Embryonic facial prominence (tissue), 1 donor: ENCODE measurements around the gene PTPRE.

Source experiments
- DNase-seq: peaks from one replicate; pipeline ENCODE4 v3.0.0-alpha.2; 2016; ENCODE audit errors: extremely low spot score

PTPRE gene

GRCh38 chr10:127882801-127883459 lies 24.0 kb upstream of the PTPRE start:
- DNase-seq = no peak

GRCh38 chr10:127883516-127883915 lies 23.4 kb upstream of the PTPRE start:
- DNase-seq = no peak

GRCh38 chr10:127884501-127884900 lies 22.4 kb upstream of the PTPRE start:
- DNase-seq = no peak

- DNase-seq = no peak
These were observed 20.4 kb upstream of the PTPRE start for GRCh38 chr10:127886371-127887051.

GRCh38 chr10:127887541-127888415 lies 19.1 kb upstream of the PTPRE start:
- DNase-seq = no peak

- DNase-seq = no peak
These were observed 18.2 kb upstream of the PTPRE start for GRCh38 chr10:127888521-127889312.

- DNase-seq = no peak
These were observed 17.2 kb upstream of the PTPRE start for GRCh38 chr10:127889605-127890195.

- no peak for DNase-seq
These were observed 16.7 kb upstream of the PTPRE start for GRCh38 chr10:127890216-127890615.

GRCh38 chr10:127890832-127891334 lies 16.0 kb upstream of the PTPRE start:
- DNase-seq = no peak

GRCh38 chr10:127892743-127893142 lies 14.2 kb upstream of the PTPRE start, which contains the start of gene CLRN3:
TSS of gene CLRN3 (minus strand) at chr10:127892941. CDS start at chr10:127892784, 157 bp downstream.
- DNase-seq = no peak

- no peak for DNase-seq
These were observed 12.8 kb upstream of the PTPRE start for GRCh38 chr10:127894146-127894545.

- no peak for DNase-seq
These were observed 10.3 kb upstream of the PTPRE start for GRCh38 chr10:127896590-127896989.

- DNase-seq = no peak
These were observed 9.7 kb upstream of the PTPRE start for GRCh38 chr10:127897177-127897576.

GRCh38 chr10:127899766-127900387 lies 7.0 kb upstream of the PTPRE start:
- no peak for DNase-seq

GRCh38 chr10:127903789-127904188 lies 3.1 kb upstream of the PTPRE start:
- DNase-seq = no peak

GRCh38 chr10:127904311-127905000 lies 2.4 kb upstream of the PTPRE start:
- no peak for DNase-seq

- DNase-seq = no peak
These were observed 1.7 kb upstream of the PTPRE start for GRCh38 chr10:127905001-127905847.

- no peak for DNase-seq
These were observed 1.0 kb upstream of the PTPRE start for GRCh38 chr10:127905848-127906261.
